ENCODE data around the gene HAPSTR1.

- TF ChIP-seq CTCF (IDR thresholded peaks at IDR 0.05; ENCODE audit: poor library complexity) (no peak), EZH2 (IDR thresholded peaks at IDR 0.05; ENCODE audit: borderline replicate concordance) (no peak)
Observed at GRCh38 chr16:9122342-9122741, 30.9 kb downstream of the HAPSTR1 start.
